Colon (tissue), 2 donors: ENCODE measurements around the gene ELP4.
"Not testable (repeated sequence)": the region's sequence is repeated elsewhere in the genome, so short reads cannot be mapped to it uniquely, and the experiment has no call there.

Experiments used
- FAIRE-seq: peaks from 2 replicates; lab custom pipeline; 2012; peaks lifted over from hg19 to GRCh38; lab: Jason Lieb, UNC
- donor health status: control.
- donor health status: control.

Gene ELP4

GRCh38 chr11:31645747-31646146, 136.2 kb downstream of the ELP4 start:
- no peak for FAIRE-seq

GRCh38 chr11:31646216-31646615, 136.6 kb downstream of the ELP4 start:
- FAIRE-seq, result no peak

- no peak for FAIRE-seq
Measured at GRCh38 chr11:31649129-31649966, 139.8 kb downstream of the ELP4 start.

- no peak for FAIRE-seq
Measured at GRCh38 chr11:31651208-31651607, 141.6 kb downstream of the ELP4 start.

- FAIRE-seq, result no peak
Measured at GRCh38 chr11:31651822-31652221, 142.3 kb downstream of the ELP4 start.

GRCh38 chr11:31652528-31652927, 143.0 kb downstream of the ELP4 start:
- FAIRE-seq, result no peak

- no peak for FAIRE-seq
Measured at GRCh38 chr11:31655483-31655882, 145.9 kb downstream of the ELP4 start.

- FAIRE-seq, result no peak
Measured at GRCh38 chr11:31656051-31656450, 146.5 kb downstream of the ELP4 start.

GRCh38 chr11:31657091-31657490, 147.5 kb downstream of the ELP4 start:
- FAIRE-seq, result no peak

- FAIRE-seq, result no peak
Measured at GRCh38 chr11:31664129-31664528, 154.6 kb downstream of the ELP4 start.

- FAIRE-seq, result no peak
Measured at GRCh38 chr11:31664954-31665353, 155.4 kb downstream of the ELP4 start.

GRCh38 chr11:31671681-31672080, 162.1 kb downstream of the ELP4 start:
- FAIRE-seq, result no peak

GRCh38 chr11:31673108-31673507, 163.5 kb downstream of the ELP4 start:
- FAIRE-seq, result not testable (repeated sequence)

- FAIRE-seq, result no peak
Measured at GRCh38 chr11:31676280-31676982, 166.9 kb downstream of the ELP4 start.

GRCh38 chr11:31680770-31681169, 171.2 kb downstream of the ELP4 start:
- no peak for FAIRE-seq

- FAIRE-seq, result no peak
Measured at GRCh38 chr11:31687256-31687655, 177.7 kb downstream of the ELP4 start.

GRCh38 chr11:31687861-31688260, 178.3 kb downstream of the ELP4 start:
- no peak for FAIRE-seq

GRCh38 chr11:31689559-31689958, 180.0 kb downstream of the ELP4 start:
- no peak for FAIRE-seq

GRCh38 chr11:31690041-31690440, 180.5 kb downstream of the ELP4 start:
- no peak for FAIRE-seq

- no peak for FAIRE-seq
Measured at GRCh38 chr11:31690516-31690915, 180.9 kb downstream of the ELP4 start.

- FAIRE-seq, result no peak
Measured at GRCh38 chr11:31692466-31692865, 182.9 kb downstream of the ELP4 start.

GRCh38 chr11:31697049-31697448, 187.5 kb downstream of the ELP4 start:
- not testable (repeated sequence) for FAIRE-seq

- no peak for FAIRE-seq
Measured at GRCh38 chr11:31699066-31699465, 189.5 kb downstream of the ELP4 start.

GRCh38 chr11:31702966-31703365, 193.4 kb downstream of the ELP4 start:
- FAIRE-seq, result no peak
